HTERT RPE-1 (cell line): Measurements from ENCODE around the gene ZDHHC7.

ENCODE experiments used
- in situ Hi-C: fragments of 300-500 bp; cut with MboI; formaldehyde crosslinking; loops from 4 replicates; pipeline ENCODE4 v1.14.3; 2020; ENCODE audit warnings: low sequenced_read_pairs

Gene ZDHHC7

DNA sequence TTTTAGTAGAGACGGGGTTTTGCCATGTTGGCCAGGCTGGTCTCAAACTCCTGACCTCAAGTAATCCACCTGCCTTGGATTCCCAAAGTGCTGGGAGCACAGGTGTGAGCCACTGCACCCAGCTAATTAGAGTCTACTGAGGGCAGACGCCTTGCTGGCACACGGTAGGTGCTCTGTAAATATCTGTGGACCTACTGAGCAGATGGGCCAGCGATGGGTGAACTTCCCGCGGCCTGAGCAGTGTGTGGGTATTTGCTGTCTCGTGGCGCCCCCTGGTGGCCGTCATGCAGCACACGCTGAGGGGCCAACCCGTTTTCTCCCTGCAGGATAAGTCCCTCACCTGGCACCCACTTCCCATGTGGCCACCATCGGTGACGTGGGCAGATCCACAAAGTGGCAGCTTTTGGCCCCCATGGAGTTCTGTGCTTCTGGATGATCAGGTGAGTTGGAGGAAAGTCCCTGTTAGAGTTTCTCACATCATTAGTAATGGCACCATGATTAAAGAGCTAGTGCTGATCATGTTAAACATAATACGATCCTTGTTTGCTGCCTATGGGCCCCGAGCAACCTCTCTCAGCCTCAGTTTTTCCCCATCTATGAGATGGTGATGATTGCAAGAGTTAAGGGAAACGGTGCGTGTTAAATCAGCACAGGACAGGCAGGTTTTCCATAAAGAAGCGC is 40.7 kb downstream of the ZDHHC7 start:
- in situ Hi-C loops: no loop called here

DNA sequence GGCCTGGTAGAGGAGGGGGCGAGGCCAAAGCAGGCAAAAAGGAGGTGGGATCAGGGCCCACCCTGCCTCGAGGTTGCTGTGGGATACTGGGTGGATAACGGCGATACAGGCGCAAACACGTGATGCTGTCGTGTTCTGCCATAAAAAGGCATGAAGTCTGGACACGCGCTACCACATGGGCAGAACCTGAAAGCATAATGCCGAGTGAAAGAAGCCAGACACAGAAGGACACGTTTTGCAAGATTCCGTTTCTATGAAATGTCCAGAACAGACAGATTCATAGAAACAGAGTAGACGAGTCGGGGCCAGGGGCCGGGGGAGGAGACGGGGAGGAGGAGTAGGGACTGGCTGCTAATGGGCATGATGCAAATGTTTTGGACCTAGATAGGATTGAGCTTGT is 43.5 kb downstream of the ZDHHC7 start:
- in situ Hi-C loops: no loop called here

DNA sequence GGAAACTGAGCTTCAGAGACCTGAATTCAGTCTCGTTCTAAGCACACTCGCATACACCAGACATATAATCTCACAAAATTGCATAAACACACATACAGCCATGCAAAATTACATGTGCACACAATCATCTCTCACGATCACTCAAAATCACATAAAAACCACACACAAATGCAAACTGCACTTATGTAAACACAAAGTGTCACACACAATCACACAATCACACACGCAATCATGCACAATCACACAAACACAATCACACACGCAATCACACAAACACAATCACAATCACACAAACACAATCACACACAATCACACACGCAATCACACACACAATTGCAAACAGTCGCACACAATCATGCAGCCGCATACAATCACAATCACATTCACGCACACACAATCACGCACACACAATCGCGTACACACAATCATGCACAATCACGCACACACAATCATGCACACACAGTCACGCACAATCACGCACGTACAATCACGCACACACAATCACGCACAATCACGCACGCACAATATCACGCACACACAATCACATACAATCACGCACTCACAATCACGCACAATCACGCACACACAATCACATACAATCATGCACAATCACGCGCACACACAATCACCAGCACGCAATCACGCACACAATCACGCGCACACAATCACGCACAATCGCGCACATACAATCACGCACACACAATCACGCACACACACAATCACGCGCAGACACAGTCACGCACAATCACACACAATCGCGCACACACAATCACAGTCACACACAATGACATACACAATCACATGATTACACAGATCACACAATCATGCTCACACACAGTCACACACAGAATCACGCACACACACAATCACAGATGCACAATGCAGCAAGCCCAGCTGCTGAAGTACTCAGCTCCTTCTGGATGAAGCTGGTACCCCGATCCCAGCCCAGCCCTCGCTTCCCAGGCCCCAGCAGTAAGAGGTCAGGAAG is 45.6 kb downstream of the ZDHHC7 start:
- in situ Hi-C loops: no loop called here

DNA sequence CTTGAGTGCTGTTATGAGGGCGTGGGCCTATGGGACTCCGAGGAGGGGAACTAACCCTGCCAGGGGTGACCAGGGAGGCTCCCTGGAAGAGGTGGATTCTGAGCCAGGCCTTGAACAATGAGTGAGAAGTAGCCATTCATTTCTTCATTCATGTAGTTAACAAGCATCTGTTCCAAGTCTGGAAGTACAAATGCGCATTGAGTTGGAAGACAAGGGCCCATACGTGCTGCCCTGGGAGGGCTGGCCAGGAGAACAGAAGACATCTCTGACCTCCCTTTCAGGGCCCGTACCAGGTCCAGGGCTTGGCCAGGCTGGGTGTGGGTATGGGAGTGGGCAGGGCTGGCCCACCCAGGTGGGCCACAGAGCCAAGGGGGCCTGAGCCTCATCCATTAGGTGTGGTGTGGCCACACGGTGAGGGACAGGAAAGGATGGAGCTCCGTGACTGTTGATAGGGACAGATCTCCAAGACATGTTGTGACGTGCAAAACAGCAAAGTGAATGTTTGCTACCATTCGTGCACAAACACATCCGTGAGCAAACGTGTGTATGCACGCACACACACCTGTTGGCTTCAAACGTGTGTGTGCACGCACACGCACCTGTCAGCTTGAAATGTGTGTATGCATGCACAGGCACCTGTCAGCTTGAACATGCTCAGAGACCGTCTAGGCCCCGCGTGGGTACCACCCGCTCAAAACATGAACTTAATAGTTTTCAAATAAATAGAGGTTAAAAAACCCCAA is 46.8 kb downstream of the ZDHHC7 start:
- in situ Hi-C loops: no loop called here

DNA sequence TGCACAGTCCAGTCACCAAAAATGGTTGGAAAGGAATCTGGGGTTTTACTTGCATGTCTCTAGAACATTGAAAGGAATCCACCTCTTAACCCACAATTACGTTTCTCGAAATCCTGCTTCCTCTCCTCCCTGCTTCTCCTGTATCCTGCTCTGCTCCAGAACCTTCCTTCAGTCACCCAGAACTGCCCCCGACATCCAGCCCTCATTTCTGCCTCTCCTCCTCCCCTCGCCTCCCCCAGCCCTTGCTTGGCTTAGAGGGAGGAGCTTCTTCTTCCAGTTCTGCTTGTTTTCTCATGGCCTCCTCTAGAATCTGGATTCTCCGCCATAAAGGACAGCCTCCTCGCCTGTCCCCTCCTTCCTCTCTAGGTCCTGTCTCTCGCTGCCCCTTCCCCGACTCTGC is 48.3 kb downstream of the ZDHHC7 start:
- in situ Hi-C loops: no loop called here

DNA sequence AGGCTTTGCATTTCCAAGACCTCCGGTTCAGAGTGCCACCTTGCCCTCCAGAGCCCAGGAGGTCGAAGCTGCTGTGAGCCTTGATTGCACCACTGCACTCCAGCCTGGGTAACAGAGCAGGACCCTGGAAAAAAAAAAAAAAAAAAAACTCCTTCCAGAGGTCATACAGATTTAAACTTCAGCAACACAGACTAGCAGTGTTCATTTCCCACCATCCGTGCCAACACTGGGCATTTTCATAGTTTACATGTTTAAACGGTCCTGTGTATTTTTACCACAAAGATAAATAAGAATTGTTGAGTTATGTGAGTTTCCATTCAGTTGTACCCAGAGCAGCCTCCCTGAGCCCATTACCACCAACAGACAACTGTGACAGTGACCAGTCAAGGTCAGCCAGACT is 50.4 kb downstream of the ZDHHC7 start:
- in situ Hi-C loops: no loop called here

DNA sequence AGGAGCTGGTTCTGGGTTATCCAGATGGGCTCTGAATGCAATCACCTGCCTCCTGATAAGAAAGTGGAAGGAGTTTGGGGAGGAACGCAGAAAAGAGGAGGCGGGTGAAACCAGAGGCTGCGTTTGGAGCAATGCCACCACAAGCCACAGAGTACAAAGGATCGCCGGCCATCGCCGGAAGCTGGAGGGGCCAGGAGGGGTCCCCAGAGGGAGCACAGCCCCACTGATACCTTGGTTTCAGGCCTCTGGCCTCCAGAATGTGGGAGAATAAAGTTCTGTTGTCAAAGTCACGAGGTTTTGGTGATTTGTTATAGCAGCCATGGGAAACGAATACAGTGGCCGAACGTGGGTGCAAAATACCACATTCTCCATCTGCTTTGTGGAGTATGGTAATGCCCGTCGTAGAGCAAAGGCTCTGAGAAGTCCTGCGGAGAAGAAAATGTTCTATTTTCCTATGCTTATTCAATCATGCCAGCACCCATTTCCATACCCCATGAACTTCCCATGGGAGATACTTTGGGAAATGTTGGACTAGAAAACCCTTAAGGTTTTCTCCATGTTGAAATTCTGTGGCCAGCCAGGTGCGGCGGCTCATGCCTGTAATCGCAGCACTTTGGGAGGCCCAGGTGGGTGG is 51.4 kb downstream of the ZDHHC7 start:
- in situ Hi-C loops: no loop called here

DNA sequence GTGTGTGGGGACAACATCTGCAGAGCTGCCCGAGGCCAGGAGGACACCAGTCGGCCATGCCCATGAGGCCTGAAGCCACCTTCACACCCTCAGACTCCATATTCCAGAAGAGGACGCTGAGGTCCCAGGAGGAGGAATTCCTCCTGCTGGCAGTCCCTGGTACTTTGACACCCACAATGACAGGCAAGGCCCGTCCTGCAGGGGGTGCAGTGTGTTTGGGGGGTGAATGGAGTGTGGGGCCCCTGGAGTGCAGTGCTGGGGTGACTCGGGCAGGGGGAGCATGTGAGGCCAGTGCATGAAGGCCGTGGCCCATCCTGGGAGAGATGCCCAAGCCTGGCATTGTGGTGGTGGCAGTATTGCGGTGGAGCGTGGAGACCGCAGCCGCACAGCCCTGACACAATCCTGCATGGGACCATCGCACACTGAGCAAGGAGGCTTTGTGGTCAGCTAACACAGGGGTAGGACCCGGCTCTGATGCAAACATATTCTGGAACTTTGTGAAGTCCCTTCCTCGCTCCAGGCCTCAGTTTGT is 52.2 kb downstream of the ZDHHC7 start:
- in situ Hi-C loops: no loop called here

DNA sequence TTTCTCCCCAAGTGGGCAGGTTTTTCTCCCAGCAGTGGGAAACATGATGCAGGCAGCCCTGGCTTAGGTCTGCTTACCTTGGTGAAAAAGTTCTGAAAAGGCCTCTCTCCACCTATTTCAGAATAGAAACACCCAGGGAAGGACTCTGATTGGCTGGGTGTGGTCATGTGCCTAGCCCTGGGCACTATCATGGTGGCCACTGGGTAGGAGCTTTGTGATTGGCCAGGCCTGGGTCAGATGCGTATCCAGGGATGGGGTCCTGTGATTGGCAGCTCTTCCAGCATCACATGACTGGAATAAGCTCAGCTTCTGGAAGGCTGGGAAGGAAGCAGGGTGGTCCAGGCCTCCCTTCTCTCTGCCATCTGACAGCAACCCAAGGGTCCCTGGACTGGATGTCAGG is 53.5 kb downstream of the ZDHHC7 start:
- in situ Hi-C loops: no loop called here

DNA sequence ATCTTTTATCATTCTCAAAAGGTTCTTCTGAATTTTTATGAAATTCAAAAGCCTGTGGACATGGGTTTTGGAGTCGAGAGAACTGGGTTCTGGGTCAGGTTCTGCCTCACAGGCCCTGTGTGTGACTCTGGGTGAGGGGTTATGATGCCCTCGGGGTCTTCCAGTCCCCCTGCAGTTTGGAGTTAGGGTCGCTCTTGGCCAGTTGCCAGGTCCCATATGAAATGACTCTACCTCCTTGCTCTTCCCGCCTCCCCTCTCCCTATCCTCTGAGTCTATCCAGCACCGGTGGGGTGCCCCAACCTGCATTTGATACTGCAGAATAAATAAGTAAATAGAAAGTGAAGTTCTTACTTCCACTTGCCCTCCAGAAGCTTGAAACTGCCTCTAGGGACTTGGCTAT is 54.1 kb downstream of the ZDHHC7 start:
- in situ Hi-C loops: no loop called here

DNA sequence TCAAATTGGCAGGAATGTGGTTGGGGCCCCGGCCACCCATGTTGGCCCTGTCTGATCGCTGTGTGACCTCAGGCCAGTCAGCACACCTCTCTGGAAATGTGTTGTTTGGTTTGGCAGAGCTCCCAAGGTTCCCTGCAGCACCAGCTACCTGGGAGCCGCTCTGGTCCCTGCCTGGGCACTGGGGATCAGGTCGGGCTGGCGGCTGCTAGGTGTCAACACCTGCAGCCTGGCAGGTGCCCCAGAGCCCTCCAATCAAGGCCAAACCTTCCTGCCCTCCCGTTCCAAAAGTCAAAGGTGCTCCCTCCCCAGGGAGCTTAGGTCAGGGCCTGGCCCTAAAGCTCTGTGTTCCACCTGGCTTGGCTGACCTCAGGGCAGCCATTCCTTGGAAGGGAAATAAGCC is 55.9 kb downstream of the ZDHHC7 start:
- in situ Hi-C loops: no loop called here

DNA sequence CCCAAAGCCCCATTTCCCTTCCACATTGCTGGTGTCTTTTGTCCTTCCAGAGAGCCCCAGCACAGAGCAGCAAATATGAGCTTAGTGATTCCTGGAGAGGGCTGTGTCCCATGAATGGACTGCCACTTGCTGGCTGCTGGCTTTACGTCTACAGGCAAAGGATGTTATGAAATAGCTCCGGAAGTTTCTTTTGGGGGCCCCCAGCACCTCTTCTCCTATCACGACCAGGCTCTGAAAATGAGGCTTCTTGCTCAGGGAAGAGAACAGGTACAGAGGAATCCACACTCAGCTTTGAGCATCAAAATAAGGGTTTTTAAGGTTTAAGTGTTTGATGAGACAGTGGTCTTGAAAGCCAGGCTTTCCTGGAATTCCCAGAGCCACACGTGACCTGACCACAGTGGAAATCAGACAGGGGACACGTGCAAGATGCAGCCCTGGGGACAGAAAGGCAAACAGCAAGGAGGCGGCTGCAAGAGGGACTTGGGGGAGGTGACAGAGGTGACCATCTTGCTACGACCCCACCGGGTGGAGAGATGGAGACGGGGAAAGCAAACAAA is 58.1 kb downstream of the ZDHHC7 start:
- in situ Hi-C loops: no loop called here

DNA sequence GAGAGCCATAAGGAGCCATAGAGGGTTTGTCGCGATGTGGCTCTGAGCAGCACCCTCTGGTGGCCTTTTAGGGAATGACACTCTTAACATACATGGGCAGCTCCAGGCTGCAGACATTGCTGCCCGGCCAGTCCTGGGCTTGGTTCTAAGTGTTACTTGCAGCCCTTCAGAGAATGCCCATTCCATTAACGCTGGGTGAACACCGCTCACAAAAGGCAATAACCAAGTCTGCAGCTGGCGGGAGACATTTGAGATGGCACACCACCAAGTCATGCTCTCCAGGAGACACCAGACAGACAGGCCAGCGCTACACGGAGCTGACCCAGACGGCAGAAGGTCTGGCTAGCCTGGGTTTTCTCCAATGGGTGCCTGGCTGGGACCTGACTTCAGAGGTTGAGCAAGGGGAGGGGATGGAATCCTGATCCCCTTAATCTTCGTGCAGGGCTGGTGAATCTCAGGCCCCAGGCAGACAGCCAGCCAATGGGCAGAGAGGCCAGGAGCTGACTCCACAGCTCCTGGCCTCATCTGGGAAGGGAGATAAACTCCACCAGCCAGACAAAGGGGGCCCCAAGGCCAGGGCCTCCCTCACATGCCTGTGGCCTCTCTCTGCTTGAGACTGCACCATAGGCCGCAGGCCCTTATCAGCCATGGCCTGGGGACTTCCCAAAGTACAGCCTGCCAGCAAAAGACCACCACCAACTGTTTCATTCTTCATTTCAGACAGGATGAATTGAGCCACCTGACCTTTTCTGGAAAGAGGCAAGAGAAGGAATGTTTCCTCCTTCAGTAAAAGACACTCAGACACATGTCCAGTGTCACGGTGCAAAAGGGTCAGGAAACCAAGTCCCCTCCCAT is 58.8 kb downstream of the ZDHHC7 start:
- in situ Hi-C loops: no loop called here

DNA sequence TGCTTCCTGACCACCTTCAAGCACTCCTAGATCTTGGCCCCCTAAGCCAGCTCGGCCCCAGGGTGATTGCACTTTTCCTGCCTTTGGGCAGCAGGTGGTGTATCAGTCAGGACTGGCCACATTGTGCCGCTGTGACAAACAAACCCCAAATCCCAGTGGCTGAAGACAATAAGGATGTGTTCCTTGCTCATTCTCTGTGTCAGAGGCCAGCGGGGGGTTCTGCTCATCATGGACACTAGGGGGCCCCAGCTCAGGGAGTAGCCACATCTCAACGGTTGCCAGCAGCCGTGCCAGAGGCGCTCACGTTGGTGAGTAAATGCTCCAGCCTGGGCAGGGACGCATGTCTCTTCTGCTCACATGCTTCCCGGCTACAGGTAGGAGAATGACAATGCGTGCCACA is 60.4 kb downstream of the ZDHHC7 start:
- in situ Hi-C loops: no loop called here

DNA sequence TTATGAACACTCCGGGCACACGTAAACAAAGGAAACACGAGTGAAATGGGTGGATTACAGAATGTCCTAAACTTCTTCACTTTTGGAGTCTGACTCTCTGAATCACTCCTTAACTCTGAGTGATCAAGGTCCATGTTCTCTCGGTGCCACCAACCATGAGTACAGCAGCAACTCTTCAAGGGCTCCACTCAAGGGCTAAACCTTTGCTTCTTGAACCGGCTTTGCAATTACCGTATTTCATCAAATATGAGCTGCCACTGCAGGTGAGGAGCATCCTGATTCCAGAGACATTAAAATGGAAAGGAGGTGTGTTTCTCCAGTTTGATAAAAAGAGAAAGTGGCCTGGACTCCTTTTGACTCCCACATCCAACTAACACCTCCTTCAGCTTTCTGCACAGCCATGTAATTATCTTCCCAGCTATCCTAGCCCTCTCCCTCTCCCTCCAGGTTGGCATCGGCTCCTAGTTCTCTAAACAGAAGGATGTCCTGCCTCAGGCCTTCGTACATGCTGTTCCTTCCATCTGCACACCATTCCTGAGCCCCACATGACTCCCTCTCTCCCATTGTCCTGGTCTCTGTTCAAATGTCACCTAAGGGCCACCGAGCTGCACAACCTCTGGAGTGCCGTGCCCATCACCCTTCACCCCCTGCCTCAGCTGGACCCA is 61.4 kb downstream of the ZDHHC7 start:
- in situ Hi-C loops: loop anchor here (25.0 kb wide), 1 partner anchor 188 kb away; no protein-coding TSS in a partner anchor

DNA sequence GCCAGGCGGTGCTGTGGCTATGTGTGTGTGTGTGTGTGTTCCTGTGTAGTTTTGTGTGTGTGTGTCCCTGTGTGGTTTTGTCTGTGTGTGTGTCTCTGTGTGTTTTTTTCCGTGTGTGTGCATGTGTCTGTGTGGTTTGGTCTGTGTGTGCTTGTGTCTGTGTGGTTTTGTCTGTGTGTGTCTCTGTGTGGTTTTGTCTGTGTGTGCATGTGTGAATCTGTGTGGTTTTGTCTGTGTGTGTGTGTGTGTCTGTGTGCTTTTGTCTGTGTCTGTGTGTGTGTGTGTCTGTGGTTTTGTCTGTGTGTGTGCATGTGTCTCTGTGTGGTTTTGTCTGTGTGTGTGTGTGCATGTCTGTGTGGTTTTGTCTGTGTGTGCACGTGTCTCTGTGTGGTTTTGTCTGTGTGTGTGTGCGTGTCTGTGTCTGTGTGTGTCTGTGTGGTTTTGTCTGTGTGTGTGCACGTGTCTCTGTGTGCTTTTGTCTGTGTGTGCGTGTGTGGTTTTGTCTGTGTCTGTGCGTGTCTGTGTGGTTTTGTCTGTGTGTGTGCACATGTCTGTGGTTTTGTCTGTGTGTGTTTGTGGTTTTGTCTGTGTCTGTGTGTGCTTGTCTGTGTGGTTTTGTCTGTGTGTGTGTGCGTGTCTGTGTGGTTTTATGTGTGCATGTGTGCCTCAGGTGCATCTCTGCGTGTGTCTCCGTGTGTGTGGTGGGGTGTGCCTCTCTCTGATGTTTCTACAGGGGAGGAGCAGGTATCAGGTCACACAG is 62.3 kb downstream of the ZDHHC7 start:
- in situ Hi-C loops: loop anchor here (25.0 kb wide), 1 partner anchor 187 kb away; no protein-coding TSS in a partner anchor

DNA sequence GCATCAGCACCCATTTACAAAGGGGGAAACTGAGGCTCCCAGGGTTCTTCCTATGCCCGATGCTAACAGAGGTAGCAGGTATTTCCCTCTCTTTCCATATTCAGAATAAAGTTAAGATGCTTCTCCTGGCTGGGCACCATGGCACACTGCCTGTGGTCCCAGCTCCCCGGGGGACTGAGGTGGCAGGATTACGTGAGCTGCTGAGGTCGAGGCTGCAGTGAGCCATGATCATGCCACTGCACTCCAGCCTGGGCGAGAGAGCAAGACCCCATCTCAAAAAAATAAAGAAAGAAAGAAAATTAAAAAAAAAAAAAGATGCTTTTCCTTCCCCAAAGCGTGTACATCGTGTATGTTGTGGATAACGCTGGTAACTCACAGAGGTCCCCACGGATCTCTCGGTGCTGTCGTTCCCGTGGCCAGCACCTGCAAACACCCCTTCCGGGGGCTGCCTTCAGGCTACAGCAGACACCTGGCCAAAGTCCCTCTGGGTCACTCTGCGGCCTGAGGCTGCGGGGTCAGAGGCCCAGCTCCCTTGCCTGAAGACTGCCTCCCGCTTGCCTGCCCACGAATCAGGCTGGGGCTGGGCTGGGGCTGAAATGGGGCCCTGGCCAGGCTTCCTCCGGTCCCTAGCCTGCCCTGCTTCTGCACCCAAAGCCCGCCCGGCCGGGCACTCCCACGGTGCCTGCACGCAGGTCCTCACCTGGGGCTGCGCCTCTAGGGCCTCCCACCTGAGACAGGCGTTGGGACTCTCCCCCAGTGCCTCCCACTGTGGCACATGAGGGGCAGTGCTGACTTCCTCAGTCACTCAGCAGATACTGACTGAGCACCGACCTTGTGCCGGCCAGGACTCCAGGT is 63.1 kb downstream of the ZDHHC7 start:
- in situ Hi-C loops: loop anchor here (25.0 kb wide), 1 partner anchor 186 kb away; no protein-coding TSS in a partner anchor
